ENCODE results near the gene SLC2A11.

SLC2A11 gene

DNA sequence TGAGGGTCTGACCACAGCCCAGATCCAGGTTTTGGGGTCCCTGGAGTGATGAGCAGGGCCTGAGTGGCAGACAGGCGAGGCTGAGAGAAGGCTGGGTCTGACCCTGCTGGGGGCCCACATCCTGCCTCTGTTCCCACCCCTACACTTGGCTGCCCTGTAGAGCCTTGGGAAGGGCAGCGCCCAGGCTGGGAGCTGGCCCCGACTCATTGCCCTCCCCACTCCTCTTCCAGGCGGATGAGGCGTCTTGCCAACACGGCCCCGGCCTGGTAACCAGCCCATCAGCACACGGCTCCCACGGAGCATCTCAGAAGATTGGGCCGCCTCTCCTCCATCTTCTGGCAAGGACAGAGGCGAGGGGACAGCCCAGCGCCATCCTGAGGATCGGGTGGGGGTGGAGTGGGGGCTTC lies 23.8 kb upstream of the SLC2A11 start:
- no peak for TF ChIP-seq FOXM1 (IDR thresholded peaks at IDR 0.05; ENCODE audit: borderline replicate concordance, low read depth)
- TF ChIP-seq, protein P1, sequence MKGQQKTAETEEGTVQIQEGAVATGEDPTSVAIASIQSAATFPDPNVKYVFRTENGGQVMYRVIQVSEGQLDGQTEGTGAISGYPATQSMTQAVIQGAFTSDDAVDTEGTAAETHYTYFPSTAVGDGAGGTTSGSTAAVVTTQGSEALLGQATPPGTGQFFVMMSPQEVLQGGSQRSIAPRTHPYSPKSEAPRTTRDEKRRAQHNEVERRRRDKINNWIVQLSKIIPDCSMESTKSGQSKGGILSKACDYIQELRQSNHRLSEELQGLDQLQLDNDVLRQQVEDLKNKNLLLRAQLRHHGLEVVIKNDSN (IDR thresholded peaks at IDR 0.05): no peak
- TF ChIP-seq CREB1 (IDR thresholded peaks at IDR 0.05; ENCODE audit: low read depth): no peak
- TF ChIP-seq YY1 (IDR thresholded peaks at IDR 0.05; ENCODE audit: low read depth): no peak
- TF ChIP-seq TEAD4 (IDR thresholded peaks at IDR 0.05): no peak
- no peak for TF ChIP-seq CEBPB (IDR thresholded peaks at IDR 0.05)
- no peak for TF ChIP-seq EGR1 (IDR thresholded peaks at IDR 0.05)

DNA sequence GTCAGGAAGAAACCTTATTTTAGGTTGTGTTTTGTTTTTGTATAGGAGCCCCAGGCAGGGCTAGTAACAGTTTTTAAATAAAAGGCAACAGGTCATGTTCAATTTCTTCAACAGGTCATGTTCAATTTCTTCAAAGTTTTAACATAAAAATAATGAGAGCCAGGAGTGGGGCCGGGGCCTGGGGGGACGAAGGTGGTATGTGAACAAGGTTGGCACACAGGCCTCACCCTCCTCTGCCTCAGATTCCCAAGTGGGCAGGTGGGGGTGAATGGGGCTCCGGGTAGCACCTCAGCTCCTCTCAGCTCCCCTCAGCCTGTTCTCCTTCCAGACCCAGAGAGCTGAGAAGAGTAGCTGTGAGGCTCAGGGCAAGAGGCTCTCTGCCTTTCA lies 23.3 kb upstream of the SLC2A11 start:
- TF ChIP-seq TEAD4 (IDR thresholded peaks at IDR 0.05) (no peak), FOXM1 (IDR thresholded peaks at IDR 0.05; ENCODE audit: borderline replicate concordance, low read depth) (no peak), RAD21 (IDR thresholded peaks at IDR 0.05; ENCODE audit: low read depth) (no peak), CEBPB (IDR thresholded peaks at IDR 0.05) (no peak), ZBTB7A (IDR thresholded peaks at IDR 0.05; ENCODE audit: low read depth) (no peak), YY1 (IDR thresholded peaks at IDR 0.05; ENCODE audit: low read depth) (no peak), CREB1 (IDR thresholded peaks at IDR 0.05; ENCODE audit: low read depth) (no peak), TAF1 (IDR thresholded peaks at IDR 0.05; ENCODE audit: low read depth) (no peak), EP300 (IDR thresholded peaks at IDR 0.05; ENCODE audit: borderline replicate concordance) (no peak), TCF12 (IDR thresholded peaks at IDR 0.05; ENCODE audit: low read depth) (no peak), NFIC (IDR thresholded peaks at IDR 0.05) (no peak), EGR1 (IDR thresholded peaks at IDR 0.05) (no peak)
- TF ChIP-seq, protein P2, sequence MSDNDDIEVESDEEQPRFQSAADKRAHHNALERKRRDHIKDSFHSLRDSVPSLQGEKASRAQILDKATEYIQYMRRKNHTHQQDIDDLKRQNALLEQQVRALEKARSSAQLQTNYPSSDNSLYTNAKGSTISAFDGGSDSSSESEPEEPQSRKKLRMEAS (IDR thresholded peaks at IDR 0.05): no peak
- TF ChIP-seq, protein P3, sequence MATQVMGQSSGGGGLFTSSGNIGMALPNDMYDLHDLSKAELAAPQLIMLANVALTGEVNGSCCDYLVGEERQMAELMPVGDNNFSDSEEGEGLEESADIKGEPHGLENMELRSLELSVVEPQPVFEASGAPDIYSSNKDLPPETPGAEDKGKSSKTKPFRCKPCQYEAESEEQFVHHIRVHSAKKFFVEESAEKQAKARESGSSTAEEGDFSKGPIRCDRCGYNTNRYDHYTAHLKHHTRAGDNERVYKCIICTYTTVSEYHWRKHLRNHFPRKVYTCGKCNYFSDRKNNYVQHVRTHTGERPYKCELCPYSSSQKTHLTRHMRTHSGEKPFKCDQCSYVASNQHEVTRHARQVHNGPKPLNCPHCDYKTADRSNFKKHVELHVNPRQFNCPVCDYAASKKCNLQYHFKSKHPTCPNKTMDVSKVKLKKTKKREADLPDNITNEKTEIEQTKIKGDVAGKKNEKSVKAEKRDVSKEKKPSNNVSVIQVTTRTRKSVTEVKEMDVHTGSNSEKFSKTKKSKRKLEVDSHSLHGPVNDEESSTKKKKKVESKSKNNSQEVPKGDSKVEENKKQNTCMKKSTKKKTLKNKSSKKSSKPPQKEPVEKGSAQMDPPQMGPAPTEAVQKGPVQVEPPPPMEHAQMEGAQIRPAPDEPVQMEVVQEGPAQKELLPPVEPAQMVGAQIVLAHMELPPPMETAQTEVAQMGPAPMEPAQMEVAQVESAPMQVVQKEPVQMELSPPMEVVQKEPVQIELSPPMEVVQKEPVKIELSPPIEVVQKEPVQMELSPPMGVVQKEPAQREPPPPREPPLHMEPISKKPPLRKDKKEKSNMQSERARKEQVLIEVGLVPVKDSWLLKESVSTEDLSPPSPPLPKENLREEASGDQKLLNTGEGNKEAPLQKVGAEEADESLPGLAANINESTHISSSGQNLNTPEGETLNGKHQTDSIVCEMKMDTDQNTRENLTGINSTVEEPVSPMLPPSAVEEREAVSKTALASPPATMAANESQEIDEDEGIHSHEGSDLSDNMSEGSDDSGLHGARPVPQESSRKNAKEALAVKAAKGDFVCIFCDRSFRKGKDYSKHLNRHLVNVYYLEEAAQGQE (IDR thresholded peaks at IDR 0.05; ENCODE audit: low read depth): no peak
- TF ChIP-seq, protein P1 (IDR thresholded peaks at IDR 0.05): no peak

DNA sequence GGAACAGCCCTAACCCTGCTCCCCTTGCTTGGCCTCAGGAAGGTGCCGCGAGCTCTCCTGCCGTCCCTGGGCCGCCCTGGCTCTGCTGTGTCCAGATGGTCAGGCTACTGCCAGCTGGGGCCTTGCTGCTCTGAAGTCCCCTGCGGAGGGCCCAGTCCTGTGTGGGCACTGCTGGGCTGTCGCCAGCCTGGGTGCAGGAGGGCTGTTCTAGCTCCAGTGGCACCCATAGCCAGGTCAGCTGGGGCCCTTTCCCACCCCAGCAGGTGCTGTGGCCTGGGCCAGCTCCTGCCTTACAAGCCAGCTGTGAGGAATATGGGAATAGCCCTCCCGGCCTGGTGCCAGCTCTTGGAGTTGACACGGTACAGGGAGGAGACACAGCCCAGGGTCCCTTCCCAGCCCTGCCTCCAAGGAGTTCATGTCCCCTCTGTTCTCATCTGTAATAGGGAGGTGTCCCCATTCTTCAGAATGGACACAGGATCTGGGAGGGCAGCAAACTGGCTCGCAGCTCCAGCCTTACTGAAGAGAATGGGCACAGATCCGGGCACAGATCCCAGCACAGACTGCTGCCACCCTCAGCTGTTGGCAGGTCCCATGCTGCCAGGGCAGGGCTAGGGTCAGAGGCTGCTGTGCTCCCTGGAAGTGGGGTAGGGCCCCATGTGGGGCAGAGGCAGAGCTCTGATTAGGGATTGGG lies 22.7 kb upstream of the SLC2A11 start:
- TF ChIP-seq CREB1 (IDR thresholded peaks at IDR 0.05; ENCODE audit: low read depth) (no peak), FOXM1 (IDR thresholded peaks at IDR 0.05; ENCODE audit: borderline replicate concordance, low read depth) (no peak), ZBTB7A (IDR thresholded peaks at IDR 0.05; ENCODE audit: low read depth) (no peak), EP300 (IDR thresholded peaks at IDR 0.05; ENCODE audit: borderline replicate concordance) (no peak), YY1 (IDR thresholded peaks at IDR 0.05; ENCODE audit: low read depth) (no peak), TAF1 (IDR thresholded peaks at IDR 0.05; ENCODE audit: low read depth) (no peak), CEBPB (IDR thresholded peaks at IDR 0.05) (no peak), TCF12 (IDR thresholded peaks at IDR 0.05; ENCODE audit: low read depth) (no peak), EGR1 (IDR thresholded peaks at IDR 0.05) (no peak), TEAD4 (IDR thresholded peaks at IDR 0.05) (no peak), RAD21 (IDR thresholded peaks at IDR 0.05; ENCODE audit: low read depth) (no peak), NFIC (IDR thresholded peaks at IDR 0.05) (no peak)
- TF ChIP-seq, protein P3 (IDR thresholded peaks at IDR 0.05; ENCODE audit: low read depth): no peak
- TF ChIP-seq, protein P2 (IDR thresholded peaks at IDR 0.05): no peak
- TF ChIP-seq, protein P1 (IDR thresholded peaks at IDR 0.05): no peak

DNA sequence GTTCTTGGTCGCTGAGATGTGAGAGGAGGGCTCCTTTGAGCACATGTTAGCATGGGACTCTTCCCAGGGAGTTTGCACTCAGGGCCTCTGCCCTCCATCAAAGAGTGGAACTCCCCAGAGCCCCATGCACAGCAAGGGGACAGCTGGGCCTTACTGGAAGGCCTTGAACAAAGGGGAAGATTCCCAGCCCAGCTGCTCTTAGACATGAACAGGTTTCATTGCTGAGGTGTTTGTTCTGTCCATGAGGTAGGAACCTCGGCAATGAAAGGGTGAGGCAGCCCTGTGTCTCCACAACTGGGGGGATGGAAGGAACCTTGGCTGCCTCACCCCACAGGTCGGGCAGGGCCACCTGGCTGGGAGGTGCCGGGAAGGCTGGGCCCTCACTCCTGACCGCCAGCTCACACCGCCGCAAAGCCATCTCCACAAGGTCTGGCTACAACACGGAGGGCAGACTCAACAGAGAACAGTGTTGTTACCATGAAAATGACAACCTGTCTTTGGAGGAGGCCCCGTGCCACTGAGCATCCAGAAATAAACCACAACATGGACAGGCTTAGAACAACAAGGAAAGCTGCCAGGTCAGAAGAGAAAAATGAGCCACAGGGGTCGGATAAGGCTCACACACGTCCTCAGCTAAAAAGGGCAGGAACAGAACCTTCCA lies 22.1 kb upstream of the SLC2A11 start:
- TF ChIP-seq TAF1 (IDR thresholded peaks at IDR 0.05; ENCODE audit: low read depth): no peak

DNA sequence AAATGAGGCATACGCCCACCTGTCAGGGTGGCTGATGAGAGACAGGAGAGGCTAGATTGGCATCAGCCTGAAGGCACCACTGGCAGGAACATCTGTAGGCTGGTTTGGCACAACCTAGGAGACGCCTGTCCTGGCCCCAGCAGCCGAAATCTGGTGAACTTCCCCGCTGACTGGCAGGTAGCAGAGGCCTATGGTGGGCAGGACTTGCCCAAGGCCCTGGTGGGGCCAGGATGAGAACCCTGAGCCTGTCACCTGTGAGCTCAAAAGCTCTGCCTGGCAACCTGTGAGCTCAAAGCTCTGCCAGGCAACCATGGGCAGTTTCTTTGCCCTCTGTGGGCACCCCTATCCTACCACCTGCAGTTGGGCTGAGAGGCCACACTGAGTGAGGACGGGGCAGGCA lies 21.4 kb upstream of the SLC2A11 start:
- TF ChIP-seq RAD21 (IDR thresholded peaks at IDR 0.05; ENCODE audit: low read depth) (no peak), NFIC (IDR thresholded peaks at IDR 0.05) (no peak), EGR1 (IDR thresholded peaks at IDR 0.05) (no peak), CEBPB (IDR thresholded peaks at IDR 0.05) (no peak), ZBTB7A (IDR thresholded peaks at IDR 0.05; ENCODE audit: low read depth) (no peak)
- TF ChIP-seq, protein P1 (IDR thresholded peaks at IDR 0.05): no peak
- TF ChIP-seq, protein P2 (IDR thresholded peaks at IDR 0.05): no peak

Measured in Ishikawa (cell line).